HCT116 (cell line): ENCODE measurements around the gene KRT6C. TPM values are rescaled to one million over a fixed set of nuclear protein-coding genes. Genes with fewer than 3 reads are reported as not detected.

Experiments
- ATAC-seq: fragments of 200-7000 bp; cut with Tn5 transposase; 2 replicates; pipeline ENCODE4 v1.9.1; 2020; ENCODE audit warnings: mild to moderate bottlenecking, moderate library complexity
- BruUV-seq: library from RNA; stranded (reverse); fragments of 400-500 nt; replicated peaks from 2 replicates; lab custom pipeline; 2021; lab: Mats Ljungman, UMichigan
- CTCF ChIA-PET: fragments of 300-600 bp; sonication (Branson Sonifier 250); formaldehyde crosslinking; loops from one replicate; lab custom pipeline; 2021; ENCODE audit warnings: antibody characterized with exemption; lab: Charles Lee
- POLR2A ChIA-PET: fragments of 300-600, 350-600 bp; sonication (Branson Sonifier 250); formaldehyde crosslinking; loops from one replicate; lab custom pipeline; 2021; ENCODE audit warnings: antibody characterized with exemption; lab: Charles Lee
- RAD21 ChIA-PET, 2 experiments: fragments of 300-600 bp; sonication (Branson Sonifier 250); formaldehyde crosslinking; loops; one replicate each; lab custom pipeline; 2023; ENCODE audit warnings: low total read pairs in 2 of 2; ENCODE audit not compliant: uncharacterized antibody in 2 of 2, unreplicated experiment in 2 of 2, low non-redundant PET in 1 of 2; lab: Charles Lee
- DNase-seq: peaks from one replicate; pipeline ENCODE4 v3.0.0-alpha.2; 2010; ENCODE audit warnings: low read depth, low spot score
- H2AFZ ChIP-seq: fragments of 200-600 bp; shearing (Covaris generic), sonication (generic); 2 replicates; pipeline ENCODE4 v1.6.1; 2017; ENCODE audit warnings: low read depth, mixed run types, mixed read lengths, antibody characterized with exemption, low read length; ENCODE audit not compliant: poor library complexity, severe bottlenecking
- H3K27ac ChIP-seq: 2 replicates; pipeline ENCODE4 v1.5.1; 2012; ENCODE audit warnings: low read depth, low read length
- H3K27me3 ChIP-seq: fragments of 200-600 bp; sonication (generic); 2 replicates; pipeline ENCODE4 v1.6.1; 2016; ENCODE audit warnings: mixed run types, low read length, mixed read lengths; ENCODE audit not compliant: insufficient read depth
- H3K36me3 ChIP-seq, 2 experiments: fragments of 200-500 bp in 1 of 2; fragments of 200-600 bp in 1 of 2; sonication (Bioruptor generic) in 1 of 2; sonication (generic) in 1 of 2; 2 replicates each; pipeline versions ENCODE4 v1.5.1 to v1.6.1; 2014 to 2016; ENCODE audit warnings: low read length in 2 of 2, inconsistent platforms in 1 of 2, mixed read lengths in 1 of 2, mixed run types in 1 of 2; ENCODE audit not compliant: insufficient read depth in 2 of 2, control insufficient read depth in 1 of 2
- H3K4me1 ChIP-seq, 2 experiments: fragments of 200-600 bp in 1 of 2; sonication (generic) in 1 of 2; 2 replicates each; pipeline versions ENCODE4 v1.5.1 to v1.6.1; 2012 to 2017; ENCODE audit warnings: low read length in 2 of 2, inconsistent platforms in 1 of 2, mild to moderate bottlenecking in 1 of 2, mixed read lengths in 1 of 2, mixed run types in 1 of 2, moderate library complexity in 1 of 2; ENCODE audit not compliant: insufficient read depth in 2 of 2, control insufficient read depth in 1 of 2
- H3K4me2 ChIP-seq: fragments of 200-600 bp; sonication (generic); 2 replicates; pipeline ENCODE4 v1.6.1; 2017; ENCODE audit warnings: mixed run types, low read length, mixed read lengths
- H3K4me3 ChIP-seq, 2 experiments: fragments of 200-600 bp in 1 of 2; sonication (generic) in 1 of 2; replicated peaks in 1 of 2; 2 replicates each; pipeline ENCODE4 v1.5.1; 2011 to 2016; ENCODE audit warnings: low read length in 2 of 2, control low read depth in 1 of 2, low read depth in 1 of 2, mild to moderate bottlenecking in 1 of 2, mixed read lengths in 1 of 2, mixed run types in 1 of 2
- H3K79me2 ChIP-seq: fragments of 200-600 bp; sonication (generic); 2 replicates; pipeline ENCODE4 v1.6.1; 2017; ENCODE audit warnings: mild to moderate bottlenecking, mixed run types, low read length, moderate library complexity, mixed read lengths; ENCODE audit not compliant: insufficient read depth
- H3K9ac ChIP-seq: fragments of 200-600 bp; sonication (generic); 2 replicates; pipeline ENCODE4 v1.6.1; 2016; ENCODE audit warnings: low read length, mixed read lengths
- H3K9me2 ChIP-seq: fragments of 200-600 bp; sonication (generic), shearing (Covaris generic); 2 replicates; pipeline ENCODE4 v1.6.1; 2017; ENCODE audit warnings: mixed run types, mild to moderate bottlenecking, moderate library complexity; ENCODE audit not compliant: insufficient read depth
- H3K9me3 ChIP-seq, 2 experiments: fragments of 200-500 bp in 1 of 2; fragments of 200-600 bp in 1 of 2; sonication (Bioruptor generic) in 1 of 2; sonication (generic) in 1 of 2; 2 replicates each; pipeline ENCODE4 v1.6.1; 2014 to 2017; ENCODE audit warnings: low read length in 2 of 2, mixed read lengths in 2 of 2, inconsistent platforms in 1 of 2, low read depth in 1 of 2, mild to moderate bottlenecking in 1 of 2, mixed run types in 1 of 2, moderate library complexity in 1 of 2; ENCODE audit not compliant: control insufficient read depth in 1 of 2, insufficient read depth in 1 of 2
- H4K20me1 ChIP-seq: fragments of 200-600 bp; sonication (generic), shearing (Covaris generic); 2 replicates; pipeline ENCODE4 v1.6.1; 2017; ENCODE audit warnings: mixed run types, mild to moderate bottlenecking, moderate library complexity; ENCODE audit not compliant: insufficient read depth
- CBX3 ChIP-seq: IDR thresholded peaks from 2 replicates; pipeline ENCODE4 v1.6.1; 2012; ENCODE audit warnings: low read depth
- CEBPB ChIP-seq: IDR thresholded peaks from 2 replicates; pipeline ENCODE4 v1.6.1; 2012; ENCODE audit warnings: low read depth
- CTCF ChIP-seq, 3 experiments: fragments of 200-600 bp in 1 of 3; sonication (generic) in 1 of 3; IDR thresholded peaks in 2 of 3; conservative IDR thresholded peaks in 1 of 3; 2 replicates each; pipeline ENCODE4 v1.5.1; 2012 to 2017; ENCODE audit warnings: low read depth in 2 of 3, low read length in 2 of 3, antibody characterized with exemption in 1 of 3, borderline replicate concordance in 1 of 3, control low read depth in 1 of 3, mild to moderate bottlenecking in 1 of 3, mixed read lengths in 1 of 3, mixed run types in 1 of 3, moderate library complexity in 1 of 3; ENCODE audit not compliant: insufficient read depth in 1 of 3
- ELF1 ChIP-seq: IDR thresholded peaks from 2 replicates; pipeline ENCODE4 v1.6.1; 2012; ENCODE audit warnings: low read depth, borderline replicate concordance
- EZH2 ChIP-seq: fragments of 200-600 bp; sonication (generic); IDR thresholded peaks from 2 replicates; pipeline ENCODE4 v1.6.1; 2017; ENCODE audit warnings: antibody characterized with exemption, mixed run types
- MAX ChIP-seq: IDR thresholded peaks from 2 replicates; pipeline ENCODE4 v1.6.1; 2012
- POLR2A ChIP-seq: IDR thresholded peaks from 2 replicates; pipeline ENCODE4 v1.7.0; 2011; ENCODE audit warnings: borderline replicate concordance; ENCODE audit not compliant: insufficient read depth, insufficient read length; ENCODE audit errors: extremely low read depth
- POLR2AphosphoS5 ChIP-seq: IDR thresholded peaks from 2 replicates; pipeline ENCODE4 v1.6.1; 2011; ENCODE audit warnings: mild to moderate bottlenecking, low read depth, low read length, moderate library complexity
- SP1 ChIP-seq: IDR thresholded peaks from 2 replicates; pipeline ENCODE4 v1.6.1; 2012; ENCODE audit warnings: low read depth
- TCF7L2 ChIP-seq: IDR thresholded peaks from 2 replicates; pipeline ENCODE4 v1.7.0; 2011; ENCODE audit warnings: borderline replicate concordance, inconsistent platforms; ENCODE audit not compliant: insufficient read depth, insufficient read length; ENCODE audit errors: extremely low read depth
- YY1 ChIP-seq: IDR thresholded peaks from 2 replicates; pipeline ENCODE4 v1.6.1; 2011; ENCODE audit warnings: low read length, low read depth, moderate library complexity, mild to moderate bottlenecking; ENCODE audit not compliant: insufficient replicate concordance; ENCODE audit errors: extremely low read depth
- ZBTB33 ChIP-seq: IDR thresholded peaks from 2 replicates; pipeline ENCODE4 v1.6.1; 2011; ENCODE audit warnings: mild to moderate bottlenecking, low read length, moderate library complexity; ENCODE audit not compliant: insufficient replicate concordance; ENCODE audit errors: extremely low read depth
- intact Hi-C: fragments of 100-400 bp; cut with micrococcal nuclease; formaldehyde crosslinking; loops from 2 replicates; pipeline ENCODE4 v1.10.0; 2022
- total RNA-seq: library from RNA; stranded (reverse); gene quantifications from one replicate; pipeline ENCODE4 v1.2.1, GENCODE V29; 2021; ENCODE audit not compliant: unreplicated experiment

The KRT6C gene
- total RNA-seq, 1 experiment from 2014 or later: not detected

GRCh38 chr12:52506858-52507715, 33.5 kb upstream of the KRT6C start (continued):
- TF ChIP-seq TCF7L2 (no peak), EZH2 (no peak), CEBPB (no peak), SP1 (no peak), POLR2AphosphoS5 (no peak)

GRCh38 chr12:52502877-52503276, 29.3 kb upstream of the KRT6C start:
- DNase-seq (no peak), ATAC-seq (no peak)
- BruUV-seq: no TSS peak
- H4K20me1 ChIP-seq: no peaks in the 10 kb centered on the region
- intact Hi-C loops: no loop called here
- no peaks in the 10 kb centered on the region for H3K9me2 ChIP-seq
- no peaks in the 10 kb centered on the region for H3K79me2 ChIP-seq
- H3K9ac ChIP-seq: no peak overlapping the region
- ChIA-PET RAD21 (no interaction called here), POLR2A (no interaction called here), CTCF (no interaction called here)
- H3K9me3 ChIP-seq: no peaks in the 10 kb centered on the region
- H3K4me1 ChIP-seq: peaks cover 0 to 37% of the 10 kb centered on the region in 2 experiments; a peak in 3 of 4 replicates
- no peak overlapping the region for H3K27ac ChIP-seq
- no peak overlapping the region for H3K4me2 ChIP-seq
- no peak overlapping the region for H3K4me3 ChIP-seq
- no peaks in the 10 kb centered on the region for H3K36me3 ChIP-seq
- H3K27me3 ChIP-seq: no peaks in the 10 kb centered on the region
- TF ChIP-seq MAX (no peak), POLR2A (no peak), CBX3 (no peak)
- H2AFZ ChIP-seq: peak overlapping the region; percentile 10

- no peak for ATAC-seq
- Histone ChIP-seq H3K9me3 (no peaks in the 10 kb centered on the region), H3K36me3 (no peaks in the 10 kb centered on the region), H3K9me2 (no peaks in the 10 kb centered on the region), H3K4me3 (no peak overlapping the region), H3K4me1 (peaks cover 11 to 44% of the 10 kb centered on the region in 2 experiments), H3K27ac (no peak overlapping the region), H2AFZ (no peak overlapping the region), H3K79me2 (no peaks in the 10 kb centered on the region), H4K20me1 (no peaks in the 10 kb centered on the region), H3K4me2 (peak overlapping the region; percentile 16), H3K27me3 (no peaks in the 10 kb centered on the region), H3K9ac (no peak overlapping the region)
- RAD21 ChIA-PET: no interaction called here
- BruUV-seq: no TSS peak
- intact Hi-C loops: no loop called here
- DNase-seq: no peak
- POLR2A ChIA-PET: no interaction called here
- CTCF ChIA-PET: no interaction called here
- TF ChIP-seq CEBPB (no peak), ELF1 (no peak), CTCF (IDR thresholded peaks at IDR 0.05 in 2 of 3, conservative IDR thresholded peaks at IDR 0.05 in 1 of 3; ENCODE audit: borderline replicate concordance in 1 of 3, insufficient read depth in 1 of 3, low read depth in 2 of 3, low read length in 2 of 3) (no peak), POLR2AphosphoS5 (no peak), YY1 (no peak), ZBTB33 (no peak), TCF7L2 (no peak)
Measured at GRCh38 chr12:52501490-52501889, 27.9 kb upstream of the KRT6C start.
